ENCODE results near the gene TUT4. TPM values are rescaled to one million over a fixed set of nuclear protein-coding genes. Genes with fewer than 3 reads are reported as not detected.

Gene TUT4
- total and polyA plus RNA-seq, 2 of the 4 experiments (the other 2 are of a cell fraction) = 10.9 to 40.0 TPM

- Histone ChIP-seq H2BK15ac (ENCODE audit: low read depth, low read length) (no peak overlapping the region), H2BK5ac (ENCODE audit: low read depth, low read length, poor library complexity, severe bottlenecking) (no peak overlapping the region), H4K20me1 (ENCODE audit: insufficient read depth, low read length) (no peaks in the 10 kb centered on the region), H3K4me3 (ENCODE audit: insufficient read depth, low read depth, low read length) (no peak overlapping the region), H3K18ac (ENCODE audit: low read depth, low read length) (no peak overlapping the region), H3K9ac (ENCODE audit: low read depth, low read length) (no peak overlapping the region), H3K36me3 (ENCODE audit: control insufficient read depth, insufficient read depth, low read length) (peaks cover 22% of the 10 kb centered on the region), H3K4me2 (ENCODE audit: low read depth, low read length) (no peak overlapping the region), H3K4me1 (ENCODE audit: control insufficient read depth, insufficient read depth, low read length) (no peaks in the 10 kb centered on the region), H3K27me3 (ENCODE audit: control insufficient read depth, insufficient read depth, low read length) (no peaks in the 10 kb centered on the region), H3K23ac (ENCODE audit: low read depth, low read length) (no peak overlapping the region), H2BK120ac (ENCODE audit: low read depth, low read length) (no peak overlapping the region), H2BK20ac (ENCODE audit: low read depth, low read length) (no peak overlapping the region), H3K9me1 (ENCODE audit: insufficient read depth, low read length) (peaks cover 10% of the 10 kb centered on the region), H2AK9ac (replicated peaks; ENCODE audit: low read depth, low read length, poor library complexity) (no peak overlapping the region), H3K79me1 (ENCODE audit: low read depth in 1 of 2, low read length in 2 of 2) (peaks cover 0 to 3% of the 10 kb centered on the region in 2 experiments; a peak in 3 of 4 replicates), H2AK5ac (ENCODE audit: low read depth, low read length) (no peak overlapping the region), H3K27ac (ENCODE audit: insufficient read depth, low read length) (no peak overlapping the region), H3K4ac (ENCODE audit: low read depth, low read length) (no peak overlapping the region), H2AFZ (replicated peaks; ENCODE audit: low read length, poor library complexity) (no peak overlapping the region), H4K5ac (ENCODE audit: low read depth, low read length) (no peak overlapping the region), H3K14ac (replicated peaks; ENCODE audit: low read depth, low read length) (no peak overlapping the region), H4K8ac (ENCODE audit: low read depth in 2 of 2, low read length in 2 of 2) (no peak overlapping the region), H4K91ac (ENCODE audit: insufficient read depth, low read depth, low read length) (no peak overlapping the region), H3K9me3 (ENCODE audit: control insufficient read depth, insufficient read depth, low read length) (no peaks in the 10 kb centered on the region), H3K56ac (ENCODE audit: extremely low read depth, insufficient read depth, low read length) (no peak overlapping the region)
- DNase-seq (no peak), ATAC-seq (ENCODE audit: low read depth) (0 out of 2 replicates have a peak, but pooled peaks have one; percentile 29)
- TF ChIP-seq RAD21 (IDR thresholded peaks at IDR 0.05; ENCODE audit: low read length) (no peak), POLR2A (IDR thresholded peaks at IDR 0.05; ENCODE audit: low read depth, low read length) (no peak), MAZ (IDR thresholded peaks at IDR 0.05; ENCODE audit: borderline replicate concordance, low read depth, low read length) (no peak), SMC3 (IDR thresholded peaks at IDR 0.05; ENCODE audit: low read depth, low read length) (no peak), RFX5 (IDR thresholded peaks at IDR 0.05; ENCODE audit: low read depth, low read length) (no peak), CHD1 (IDR thresholded peaks at IDR 0.05; ENCODE audit: low read depth, low read length) (no peak), MXI1 (IDR thresholded peaks at IDR 0.05; ENCODE audit: borderline replicate concordance, low read depth, low read length) (no peak), RCOR1 (IDR thresholded peaks at IDR 0.05; ENCODE audit: insufficient replicate concordance, low read length) (no peak), BHLHE40 (IDR thresholded peaks at IDR 0.05; ENCODE audit: low read depth, low read length) (no peak), CEBPB (IDR thresholded peaks at IDR 0.05; ENCODE audit: low read depth, low read length) (no peak), CTCF (conservative IDR thresholded peaks at IDR 0.05; ENCODE audit: low read depth, low read length) (no peak), FOS (IDR thresholded peaks at IDR 0.05; ENCODE audit: low read depth, low read length) (no peak), MAFK (IDR thresholded peaks at IDR 0.05; ENCODE audit: low read depth, low read length) (no peak), ELK1 (IDR thresholded peaks at IDR 0.05; ENCODE audit: borderline replicate concordance, low read depth, low read length) (no peak)
- TF ChIP-seq, protein P1, sequence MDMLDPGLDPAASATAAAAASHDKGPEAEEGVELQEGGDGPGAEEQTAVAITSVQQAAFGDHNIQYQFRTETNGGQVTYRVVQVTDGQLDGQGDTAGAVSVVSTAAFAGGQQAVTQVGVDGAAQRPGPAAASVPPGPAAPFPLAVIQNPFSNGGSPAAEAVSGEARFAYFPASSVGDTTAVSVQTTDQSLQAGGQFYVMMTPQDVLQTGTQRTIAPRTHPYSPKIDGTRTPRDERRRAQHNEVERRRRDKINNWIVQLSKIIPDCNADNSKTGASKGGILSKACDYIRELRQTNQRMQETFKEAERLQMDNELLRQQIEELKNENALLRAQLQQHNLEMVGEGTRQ (IDR thresholded peaks at IDR 0.05; ENCODE audit: low read depth, low read length) = no peak
- WGBS, 2 experiments (ENCODE audit: extremely low coverage in 2 of 2, insufficient read length in 1 of 2) = no CpG with 5 or more reads among the region's 1 CpG
- in situ Hi-C loops (cut with MboI; ENCODE audit: low sequenced_read_pairs) (no loop called here), dilution Hi-C loops (cut with HindIII; ENCODE audit: low sequenced_read_pairs, unreplicated experiment) (no loop called here), intact Hi-C loops (cut with micrococcal nuclease) (no loop called here)
- BruUV-seq (replicated peaks) = no TSS peak
- CTCF ChIA-PET = no interaction called here
- POLR2A ChIA-PET (ENCODE audit: unreplicated experiment) = no interaction called here
Observed at GRCh38 chr1:52435650-52436049, 117.2 kb downstream of the TUT4 start.
